Fibroblast of villous mesenchyme (primary cell): ENCODE measurements around the gene PARD3. TPM values are rescaled to one million over a fixed set of nuclear protein-coding genes. Genes with fewer than 3 reads are reported as not detected.

Experiments used
- DNase-seq: peaks from one replicate; pipeline ENCODE4 v3.0.0-alpha.2; 2010; ENCODE audit warnings: low read depth
- H3K4me3 ChIP-seq: 2 replicates; pipeline ENCODE4 v1.5.1; 2011; ENCODE audit warnings: low read depth, mild to moderate bottlenecking, low read length
- total RNA-seq: library from RNA; depleted of rRNA; stranded (reverse); fragments of >200 nt; gene quantifications from 2 replicates; pipeline ENCODE4 v1.2.3, GENCODE V29; 2012
- TF ChIP-seq, protein P1 (sequence below): IDR thresholded peaks from 2 replicates; pipeline ENCODE4 v1.5.1; 2012; ENCODE audit warnings: low read depth, mild to moderate bottlenecking, low read length; ENCODE audit not compliant: insufficient read depth

Gene PARD3
- total RNA-seq, 1 donor = 44.0 TPM

DNA sequence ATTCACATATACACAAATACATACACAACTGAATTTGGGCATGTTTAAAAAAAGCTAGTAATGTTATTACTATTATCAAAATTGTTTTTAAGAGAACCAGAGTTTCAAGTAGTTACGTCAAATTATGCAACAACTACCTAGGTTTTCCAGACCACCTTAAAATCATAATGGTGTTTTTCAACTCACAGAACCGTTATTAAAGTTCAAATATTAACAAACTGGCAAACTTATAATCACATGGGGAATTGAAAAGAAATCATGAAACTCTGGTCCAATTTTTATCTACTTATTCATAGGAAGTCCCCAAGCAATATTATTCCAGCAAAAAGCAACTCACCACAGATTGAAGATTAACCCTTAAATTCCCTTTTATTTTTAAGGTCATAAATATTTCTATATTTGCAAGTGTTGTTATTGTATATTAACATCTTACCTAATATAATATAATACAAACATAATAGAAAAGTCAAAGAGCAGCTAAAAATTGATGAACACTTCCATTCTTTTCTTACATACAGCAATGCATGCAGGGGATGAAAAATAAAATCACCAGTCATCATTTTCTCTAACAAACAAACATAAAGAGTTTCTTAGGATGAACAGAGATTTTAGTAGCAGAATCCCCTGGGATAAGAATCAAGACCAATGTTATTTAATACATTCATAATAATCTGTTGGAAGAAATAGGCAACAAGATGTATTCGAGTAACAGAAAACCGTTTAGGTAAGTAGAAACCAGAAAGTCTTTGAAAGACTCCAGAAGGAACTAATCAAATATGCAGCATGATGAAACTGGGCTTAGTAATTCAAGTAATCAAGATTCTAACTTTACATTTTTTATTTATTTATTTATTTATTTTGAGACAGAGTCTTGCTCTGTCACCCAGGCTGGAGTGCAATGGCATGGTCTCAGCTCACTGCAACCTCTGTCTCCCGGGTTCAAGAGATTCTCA lies 391.1 kb downstream of the PARD3 start:
- no peak for DNase-seq
- TF ChIP-seq, protein P1, sequence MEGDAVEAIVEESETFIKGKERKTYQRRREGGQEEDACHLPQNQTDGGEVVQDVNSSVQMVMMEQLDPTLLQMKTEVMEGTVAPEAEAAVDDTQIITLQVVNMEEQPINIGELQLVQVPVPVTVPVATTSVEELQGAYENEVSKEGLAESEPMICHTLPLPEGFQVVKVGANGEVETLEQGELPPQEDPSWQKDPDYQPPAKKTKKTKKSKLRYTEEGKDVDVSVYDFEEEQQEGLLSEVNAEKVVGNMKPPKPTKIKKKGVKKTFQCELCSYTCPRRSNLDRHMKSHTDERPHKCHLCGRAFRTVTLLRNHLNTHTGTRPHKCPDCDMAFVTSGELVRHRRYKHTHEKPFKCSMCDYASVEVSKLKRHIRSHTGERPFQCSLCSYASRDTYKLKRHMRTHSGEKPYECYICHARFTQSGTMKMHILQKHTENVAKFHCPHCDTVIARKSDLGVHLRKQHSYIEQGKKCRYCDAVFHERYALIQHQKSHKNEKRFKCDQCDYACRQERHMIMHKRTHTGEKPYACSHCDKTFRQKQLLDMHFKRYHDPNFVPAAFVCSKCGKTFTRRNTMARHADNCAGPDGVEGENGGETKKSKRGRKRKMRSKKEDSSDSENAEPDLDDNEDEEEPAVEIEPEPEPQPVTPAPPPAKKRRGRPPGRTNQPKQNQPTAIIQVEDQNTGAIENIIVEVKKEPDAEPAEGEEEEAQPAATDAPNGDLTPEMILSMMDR = no peak
- H3K4me3 ChIP-seq = no peak overlapping the region

DNA sequence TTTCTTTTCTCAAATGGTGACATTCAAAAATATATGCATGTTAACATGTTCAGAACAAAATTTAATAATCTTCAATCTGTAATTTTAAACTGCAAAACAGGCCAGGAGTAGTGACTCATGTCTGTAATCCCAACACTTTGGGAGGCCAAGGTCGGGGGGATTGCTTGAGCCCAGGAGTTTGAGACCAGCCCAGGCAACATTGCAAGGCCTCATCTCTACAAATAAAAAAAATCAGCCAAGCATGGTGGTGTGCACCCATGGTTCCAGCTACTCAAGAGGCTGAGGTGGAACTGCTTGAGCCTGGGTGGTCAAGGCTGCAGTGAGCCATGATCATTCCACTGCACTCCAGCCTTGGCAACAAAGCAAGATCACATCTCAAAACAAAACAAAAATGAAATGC lies 394.3 kb downstream of the PARD3 start:
- DNase-seq = no peak
- no peak overlapping the region for H3K4me3 ChIP-seq
- TF ChIP-seq, protein P1 = no peak

DNA sequence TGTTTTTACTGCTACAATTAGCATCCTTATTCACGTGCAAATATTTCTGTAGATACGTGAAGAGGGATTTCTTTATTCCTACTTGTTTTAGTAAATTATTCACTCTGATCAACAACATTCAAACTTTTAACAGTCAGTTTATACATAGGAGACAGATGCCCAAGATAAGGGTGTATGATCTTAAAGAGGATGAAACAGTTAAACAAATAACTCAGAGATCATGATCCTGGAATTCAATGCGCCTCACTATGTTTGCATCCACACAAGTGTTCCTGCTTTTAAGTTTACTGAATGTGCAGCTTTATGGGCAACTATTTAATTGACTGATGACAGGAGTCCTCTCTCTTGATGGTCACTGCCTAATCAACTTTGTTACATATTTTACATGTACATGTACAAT lies 394.8 kb downstream of the PARD3 start:
- TF ChIP-seq, protein P1 = no peak
- no peak for DNase-seq
- H3K4me3 ChIP-seq = no peak overlapping the region

DNA sequence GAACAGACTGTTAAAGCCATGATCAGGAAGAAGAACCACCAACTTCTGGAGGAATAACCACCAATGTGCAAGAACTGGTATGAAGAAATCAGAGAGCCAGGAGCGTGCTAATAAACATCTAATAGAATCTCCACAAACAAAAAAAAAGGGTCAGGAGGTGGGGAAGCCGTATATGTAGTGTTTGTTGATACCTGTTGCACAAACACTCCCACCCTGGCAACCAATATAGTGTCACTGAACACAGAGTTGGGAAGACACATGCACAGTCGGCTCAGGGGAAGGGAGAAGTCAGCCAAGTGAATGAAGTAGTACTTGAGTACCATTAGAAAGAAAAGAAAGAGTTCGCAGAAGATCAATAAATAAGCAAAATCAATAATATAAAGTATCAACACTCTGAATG lies 400.1 kb downstream of the PARD3 start:
- TF ChIP-seq, protein P1 = no peak
- no peak overlapping the region for H3K4me3 ChIP-seq
- DNase-seq = no peak

DNA sequence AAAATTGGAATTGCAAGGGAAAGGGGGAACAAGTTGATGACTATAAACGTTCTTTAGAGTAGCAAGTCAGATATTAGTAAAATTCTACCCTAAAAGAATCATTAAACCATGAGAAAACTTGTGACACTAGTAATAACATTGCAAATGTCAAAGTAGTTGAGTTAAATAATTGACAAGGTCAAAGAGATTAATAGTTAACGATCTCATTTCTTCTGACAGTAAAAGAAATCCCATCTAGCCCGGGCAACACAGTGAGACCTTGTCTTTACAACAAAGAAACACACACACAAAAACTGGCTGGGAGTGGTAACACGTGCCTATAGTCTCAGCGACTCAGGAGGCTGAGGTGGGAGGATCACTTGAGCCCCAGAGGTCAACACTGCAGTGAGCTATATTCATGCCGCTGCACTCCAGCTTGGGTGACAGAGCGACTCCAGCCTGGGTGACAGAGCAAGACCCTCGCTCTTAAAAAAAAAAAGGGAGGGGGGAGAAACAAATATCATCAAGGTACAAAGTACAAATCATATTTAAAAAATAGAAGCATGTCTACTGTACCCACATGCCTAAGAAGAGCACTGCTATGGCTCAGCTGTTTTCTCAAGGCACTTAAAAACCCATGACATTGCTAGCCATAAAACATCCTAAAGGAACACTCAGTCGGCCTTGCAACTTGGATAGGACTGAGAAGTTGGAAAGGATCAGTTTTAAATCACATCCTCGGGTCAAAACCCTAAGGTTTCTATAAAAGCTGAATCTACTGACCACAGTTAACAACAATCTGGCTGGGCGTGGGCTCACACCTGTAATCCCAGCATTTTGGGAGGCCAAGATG lies 401.1 kb downstream of the PARD3 start:
- no peak overlapping the region for H3K4me3 ChIP-seq
- DNase-seq = no peak
- TF ChIP-seq, protein P1 = no peak

DNA sequence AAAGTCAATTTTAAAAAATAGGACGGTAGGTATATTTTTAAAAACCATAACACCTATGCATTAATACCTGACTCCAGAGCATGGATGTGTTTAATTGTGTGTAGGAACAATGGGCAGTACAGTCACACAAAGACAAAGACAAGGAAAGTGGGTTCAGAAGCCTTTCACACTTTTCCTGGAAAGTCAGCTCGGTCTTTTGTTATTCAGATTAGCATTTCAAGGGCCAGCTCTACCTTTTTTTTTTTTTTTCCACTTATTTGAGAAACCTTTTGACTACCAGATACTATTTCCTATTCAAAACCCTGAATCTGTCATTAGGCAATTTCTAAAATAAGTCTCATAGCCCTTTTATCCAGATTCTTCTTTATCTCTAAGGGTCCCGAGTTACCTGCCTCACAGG lies 401.9 kb downstream of the PARD3 start:
- no peak for DNase-seq
- TF ChIP-seq, protein P1 = no peak
- H3K4me3 ChIP-seq = no peak overlapping the region
